ENCODE results near the gene TTLL13. TPM values are rescaled to one million over a fixed set of nuclear protein-coding genes. Genes with fewer than 3 reads are reported as not detected.

The TTLL13 gene
- total RNA-seq, 4 donors from 2014 or later, result 0.21 TPM; not detected in 3

DNA sequence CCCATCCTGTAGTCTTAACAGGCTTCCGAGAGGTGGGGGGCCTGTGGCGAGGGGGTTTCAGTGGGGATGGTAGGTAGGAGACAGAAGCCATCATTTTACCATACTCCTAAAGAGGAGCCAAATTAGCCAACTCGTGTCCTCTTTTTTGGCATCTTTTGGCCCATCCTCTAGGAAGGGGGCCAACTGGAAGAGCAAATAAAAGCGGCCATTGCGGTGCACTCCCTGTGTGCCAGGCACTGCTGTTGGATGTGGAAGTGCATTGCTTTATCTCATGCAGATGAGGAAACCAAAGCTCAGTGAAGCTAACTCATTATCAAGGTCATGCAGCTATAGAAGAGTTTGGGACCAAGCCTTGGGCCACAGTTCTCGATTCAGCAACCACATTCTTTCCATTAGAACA lies 42.1 kb upstream of the TTLL13 start:
- H3K36me3 ChIP-seq, result peaks cover 6% of the 10 kb centered on the region
- no peaks in the 10 kb centered on the region for H3K27me3 ChIP-seq
- no peak overlapping the region for H3K4me3 ChIP-seq
- WGBS, result 88% methylated on average over 6 of the region's 6 CpGs
- H3K9me3 ChIP-seq, result no peaks in the 10 kb centered on the region
- H3K4me1 ChIP-seq, result peaks cover 66% of the 10 kb centered on the region
- no peak overlapping the region for H3K27ac ChIP-seq
- DNase-seq (ENCODE audit: low spot score in 2 of 2), result no peak
- TF ChIP-seq POLR2AphosphoS5 (IDR thresholded peaks at IDR 0.05) (no peak), EP300 (IDR thresholded peaks at IDR 0.05) (no peak), POLR2A (IDR thresholded peaks at IDR 0.05) (no peak)
- TF ChIP-seq, protein P1, sequence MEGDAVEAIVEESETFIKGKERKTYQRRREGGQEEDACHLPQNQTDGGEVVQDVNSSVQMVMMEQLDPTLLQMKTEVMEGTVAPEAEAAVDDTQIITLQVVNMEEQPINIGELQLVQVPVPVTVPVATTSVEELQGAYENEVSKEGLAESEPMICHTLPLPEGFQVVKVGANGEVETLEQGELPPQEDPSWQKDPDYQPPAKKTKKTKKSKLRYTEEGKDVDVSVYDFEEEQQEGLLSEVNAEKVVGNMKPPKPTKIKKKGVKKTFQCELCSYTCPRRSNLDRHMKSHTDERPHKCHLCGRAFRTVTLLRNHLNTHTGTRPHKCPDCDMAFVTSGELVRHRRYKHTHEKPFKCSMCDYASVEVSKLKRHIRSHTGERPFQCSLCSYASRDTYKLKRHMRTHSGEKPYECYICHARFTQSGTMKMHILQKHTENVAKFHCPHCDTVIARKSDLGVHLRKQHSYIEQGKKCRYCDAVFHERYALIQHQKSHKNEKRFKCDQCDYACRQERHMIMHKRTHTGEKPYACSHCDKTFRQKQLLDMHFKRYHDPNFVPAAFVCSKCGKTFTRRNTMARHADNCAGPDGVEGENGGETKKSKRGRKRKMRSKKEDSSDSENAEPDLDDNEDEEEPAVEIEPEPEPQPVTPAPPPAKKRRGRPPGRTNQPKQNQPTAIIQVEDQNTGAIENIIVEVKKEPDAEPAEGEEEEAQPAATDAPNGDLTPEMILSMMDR (IDR thresholded peaks at IDR 0.05), result no peak

GRCh38 chr15:90208356-90208755 lies 41.0 kb upstream of the TTLL13 start:
- TF ChIP-seq, protein P1 (IDR thresholded peaks at IDR 0.05), result no peak
- TF ChIP-seq EP300 (IDR thresholded peaks at IDR 0.05), result no peak
- TF ChIP-seq POLR2AphosphoS5 (IDR thresholded peaks at IDR 0.05), result no peak
- TF ChIP-seq POLR2A (IDR thresholded peaks at IDR 0.05), result no peak
- H3K36me3 ChIP-seq, result peaks cover 6% of the 10 kb centered on the region
- H3K9me3 ChIP-seq, result no peaks in the 10 kb centered on the region
- H3K27ac ChIP-seq, result no peak overlapping the region
- DNase-seq (ENCODE audit: low spot score in 2 of 2), result no peak
- H3K4me1 ChIP-seq, result peaks cover 66% of the 10 kb centered on the region
- 91% methylated on average over 6 of the region's 6 CpGs for WGBS
- H3K27me3 ChIP-seq, result no peaks in the 10 kb centered on the region
- no peak overlapping the region for H3K4me3 ChIP-seq

- no peak for TF ChIP-seq POLR2AphosphoS5 (IDR thresholded peaks at IDR 0.05)
- peaks cover 66% of the 10 kb centered on the region for H3K4me1 ChIP-seq
- peaks cover 6% of the 10 kb centered on the region for H3K36me3 ChIP-seq
- H3K4me3 ChIP-seq, result no peak overlapping the region
- H3K9me3 ChIP-seq, result no peaks in the 10 kb centered on the region
- DNase-seq (ENCODE audit: low spot score in 2 of 2), result no peak
- H3K27me3 ChIP-seq, result no peaks in the 10 kb centered on the region
- H3K27ac ChIP-seq, result no peak overlapping the region
- WGBS, result 64% methylated on average over 9 of the region's 9 CpGs
Observed at GRCh38 chr15:90209591-90209990, 39.8 kb upstream of the TTLL13 start.

DNA sequence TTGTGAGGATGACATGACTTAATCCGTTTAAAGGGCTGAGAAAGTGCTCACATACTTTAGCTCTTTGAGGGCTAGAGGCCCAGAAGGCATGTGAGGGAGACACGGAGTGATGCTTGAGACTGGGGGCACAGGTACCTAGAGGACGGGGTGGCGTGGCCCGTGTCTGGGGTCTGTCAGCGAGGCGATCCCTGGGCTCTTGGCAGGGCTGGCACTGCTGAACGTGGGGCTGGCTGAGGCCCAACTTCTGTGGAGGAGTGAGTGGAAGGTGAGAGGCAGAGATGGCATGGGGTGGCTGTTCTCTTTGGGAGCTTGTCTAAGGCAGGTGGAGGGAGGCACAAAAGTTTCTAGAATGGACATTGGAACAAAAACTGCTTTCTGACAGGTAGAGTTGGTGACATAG lies 38.8 kb upstream of the TTLL13 start:
- Histone ChIP-seq H3K36me3 (peaks cover 6% of the 10 kb centered on the region), H3K4me1 (peaks cover 61% of the 10 kb centered on the region)
- DNase-seq (ENCODE audit: low spot score in 2 of 2), result no peak

DNA sequence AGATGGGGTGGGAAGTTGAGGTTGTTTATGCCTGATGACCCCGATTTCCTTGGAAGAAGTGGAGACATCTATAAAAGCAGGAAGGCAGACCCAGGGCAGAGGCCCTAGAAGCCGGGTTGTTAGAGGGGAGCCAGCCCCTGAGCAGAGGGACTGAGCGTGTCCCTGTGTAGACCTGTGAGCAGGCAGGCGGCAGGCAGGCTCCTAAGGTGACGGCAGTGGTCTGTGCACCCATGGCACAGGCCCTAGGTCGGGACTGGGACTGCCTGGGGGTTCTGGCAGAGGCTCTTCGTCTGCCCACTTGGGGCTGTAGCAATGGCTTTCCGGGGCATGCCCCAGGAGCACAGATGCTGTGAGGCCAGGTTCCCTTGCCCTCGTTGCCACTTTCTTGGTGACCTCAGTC lies 38.3 kb upstream of the TTLL13 start:
- Histone ChIP-seq H3K9me3 (no peaks in the 10 kb centered on the region), H3K4me1 (peaks cover 57% of the 10 kb centered on the region), H3K27ac (peak overlapping the region; percentile 86), H3K36me3 (peaks cover 6% of the 10 kb centered on the region), H3K4me3 (no peak overlapping the region), H3K27me3 (no peaks in the 10 kb centered on the region)
- 79% methylated on average over 3 of the region's 9 CpGs for WGBS
- no peak for DNase-seq (ENCODE audit: low spot score in 2 of 2)
- TF ChIP-seq POLR2A (IDR thresholded peaks at IDR 0.05) (no peak), POLR2AphosphoS5 (IDR thresholded peaks at IDR 0.05) (no peak), EP300 (IDR thresholded peaks at IDR 0.05) (no peak)
- TF ChIP-seq, protein P1 (IDR thresholded peaks at IDR 0.05), result no peak

More for the DNA sequence above, 38.8 kb upstream of the TTLL13 start:
- H3K4me3 ChIP-seq, result no peak overlapping the region
- H3K27me3 ChIP-seq, result no peaks in the 10 kb centered on the region
- WGBS, result 70% methylated on average over 8 of the region's 8 CpGs
- H3K27ac ChIP-seq, result peak overlapping the region; percentile 86
- no peak for TF ChIP-seq EP300 (IDR thresholded peaks at IDR 0.05)
- no peaks in the 10 kb centered on the region for H3K9me3 ChIP-seq

GRCh38 chr15:90211440-90212143 lies 37.8 kb upstream of the TTLL13 start:
- Histone ChIP-seq H3K4me1 (peaks cover 51% of the 10 kb centered on the region), H3K27me3 (no peaks in the 10 kb centered on the region), H3K36me3 (no peaks in the 10 kb centered on the region), H3K27ac (peak overlapping the region; percentile 86), H3K9me3 (no peaks in the 10 kb centered on the region), H3K4me3 (no peak overlapping the region)
- WGBS, result no CpG with 5 or more reads among the region's 13 CpGs
- TF ChIP-seq, protein P1 (IDR thresholded peaks at IDR 0.05), result no peak
- TF ChIP-seq EP300 (IDR thresholded peaks at IDR 0.05), result no peak
- no peak for DNase-seq (ENCODE audit: low spot score in 2 of 2)
